MCF 10A (cell line): ENCODE data around the gene TSPAN11. TPM values are rescaled to one million over a fixed set of nuclear protein-coding genes. Genes with fewer than 3 reads are reported as not detected.

Experiments used
- BruUV-seq: library from RNA; stranded (reverse); fragments of 400-500 nt; replicated peaks from 2 replicates; lab custom pipeline; 2021; lab: Mats Ljungman, UMichigan
- CTCF ChIA-PET: fragments of 300-600 bp; sonication (Branson Sonifier 250); formaldehyde crosslinking; extraction: SDS; loops from one replicate; lab custom pipeline; 2021; ENCODE audit warnings: antibody characterized with exemption, inconsistent platforms; lab: Yijun Ruan, JAX
- POLR2A ChIA-PET: fragments of 300-600, 350-650 bp; sonication (Branson Sonifier 250); formaldehyde crosslinking; extraction: SDS; loops from one replicate; lab custom pipeline; 2020; ENCODE audit warnings: antibody characterized with exemption, inconsistent platforms; lab: Yijun Ruan, JAX
- DNase-seq: peaks from one replicate; pipeline ENCODE4 v3.0.0-alpha.2; 2018; ENCODE audit not compliant: unreplicated experiment
- H3K27ac Mint-ChIP-seq: one replicate; pipeline ENCODE4 v1.8.0; 2022; ENCODE audit warnings: mild to moderate bottlenecking, low read depth, mixed read lengths; ENCODE audit not compliant: unreplicated experiment
- H3K27me3 Mint-ChIP-seq: one replicate; pipeline ENCODE4 v1.8.0; 2022; ENCODE audit warnings: mixed read lengths; ENCODE audit not compliant: insufficient read depth, unreplicated experiment
- H3K36me3 Mint-ChIP-seq: one replicate; pipeline ENCODE4 v1.8.0; 2022; ENCODE audit warnings: mild to moderate bottlenecking, moderate library complexity, mixed read lengths; ENCODE audit not compliant: insufficient read depth, unreplicated experiment
- H3K4me1 Mint-ChIP-seq: one replicate; pipeline ENCODE4 v1.8.0; 2022; ENCODE audit warnings: mixed read lengths; ENCODE audit not compliant: insufficient read depth, unreplicated experiment
- H3K4me3 Mint-ChIP-seq: one replicate; pipeline ENCODE4 v1.8.0; 2022; ENCODE audit warnings: mild to moderate bottlenecking, moderate library complexity, mixed read lengths; ENCODE audit not compliant: unreplicated experiment
- H3K9me3 Mint-ChIP-seq: one replicate; pipeline ENCODE4 v1.8.0; 2022; ENCODE audit warnings: mixed read lengths; ENCODE audit not compliant: unreplicated experiment
- intact Hi-C: fragments of 100-400 bp; cut with micrococcal nuclease; formaldehyde crosslinking; loops from 2 replicates; pipeline ENCODE4 v1.14.1; 2022
- total RNA-seq: library from RNA; stranded (reverse); gene quantifications from 2 replicates; pipeline ENCODE4 v1.2.3, GENCODE V29; 2022
- TF ChIP-seq, protein P1 (sequence below): fragments of 200-600 bp; IDR thresholded peaks from one replicate; pipeline ENCODE4 v1.8.0; 2022; ENCODE audit warnings: antibody characterized with exemption, mild to moderate bottlenecking; ENCODE audit not compliant: unreplicated experiment

TSPAN11 gene
- total RNA-seq, 1 experiment from 2014 or later = not detected

GRCh38 chr12:31031951-31032335 is 105.4 kb downstream of the TSPAN11 start:
- Mint-ChIP-seq H3K36me3 (no peaks in the 10 kb centered on the region), H3K4me1 (peaks cover 10% of the 10 kb centered on the region), H3K27ac (no peak overlapping the region), H3K27me3 (no peaks in the 10 kb centered on the region), H3K9me3 (peaks cover 6% of the 10 kb centered on the region), H3K4me3 (no peak overlapping the region)
- POLR2A ChIA-PET = no interaction called here
- CTCF ChIA-PET = no interaction called here
- no peak for DNase-seq
- BruUV-seq = no TSS peak
- intact Hi-C loops = no loop called here
- TF ChIP-seq, protein P1, sequence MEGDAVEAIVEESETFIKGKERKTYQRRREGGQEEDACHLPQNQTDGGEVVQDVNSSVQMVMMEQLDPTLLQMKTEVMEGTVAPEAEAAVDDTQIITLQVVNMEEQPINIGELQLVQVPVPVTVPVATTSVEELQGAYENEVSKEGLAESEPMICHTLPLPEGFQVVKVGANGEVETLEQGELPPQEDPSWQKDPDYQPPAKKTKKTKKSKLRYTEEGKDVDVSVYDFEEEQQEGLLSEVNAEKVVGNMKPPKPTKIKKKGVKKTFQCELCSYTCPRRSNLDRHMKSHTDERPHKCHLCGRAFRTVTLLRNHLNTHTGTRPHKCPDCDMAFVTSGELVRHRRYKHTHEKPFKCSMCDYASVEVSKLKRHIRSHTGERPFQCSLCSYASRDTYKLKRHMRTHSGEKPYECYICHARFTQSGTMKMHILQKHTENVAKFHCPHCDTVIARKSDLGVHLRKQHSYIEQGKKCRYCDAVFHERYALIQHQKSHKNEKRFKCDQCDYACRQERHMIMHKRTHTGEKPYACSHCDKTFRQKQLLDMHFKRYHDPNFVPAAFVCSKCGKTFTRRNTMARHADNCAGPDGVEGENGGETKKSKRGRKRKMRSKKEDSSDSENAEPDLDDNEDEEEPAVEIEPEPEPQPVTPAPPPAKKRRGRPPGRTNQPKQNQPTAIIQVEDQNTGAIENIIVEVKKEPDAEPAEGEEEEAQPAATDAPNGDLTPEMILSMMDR = no peak

DNA sequence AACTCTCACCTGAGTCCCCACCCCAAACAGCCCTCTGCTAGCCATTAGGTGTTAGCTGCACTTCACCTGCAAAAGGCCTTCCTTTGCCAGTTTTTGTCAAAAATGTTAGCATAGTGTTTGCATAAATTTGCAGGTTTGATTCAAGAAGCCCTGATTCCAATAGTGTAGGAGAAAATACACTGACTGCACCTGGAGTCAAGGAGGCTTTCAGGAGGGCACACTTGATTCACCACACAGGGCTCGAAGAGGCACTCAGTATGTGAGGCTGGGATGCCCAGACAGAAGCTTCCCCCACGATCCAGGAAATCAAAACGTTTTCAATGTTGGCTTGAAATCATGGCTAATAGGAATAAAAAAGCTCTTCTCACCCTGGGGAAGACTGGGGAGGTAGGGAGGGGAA is 106.6 kb downstream of the TSPAN11 start:
- Mint-ChIP-seq H3K9me3 (no peaks in the 10 kb centered on the region), H3K27me3 (peaks cover 5% of the 10 kb centered on the region), H3K27ac (no peak overlapping the region), H3K36me3 (no peaks in the 10 kb centered on the region), H3K4me3 (no peak overlapping the region), H3K4me1 (peaks cover 10% of the 10 kb centered on the region)
- TF ChIP-seq, protein P1 = no peak
- POLR2A ChIA-PET = no interaction called here
- intact Hi-C loops = no loop called here
- no TSS peak for BruUV-seq
- no peak for DNase-seq
- CTCF ChIA-PET = no interaction called here

GRCh38 chr12:31033681-31034080 is 107.1 kb downstream of the TSPAN11 start:
- H3K4me3 Mint-ChIP-seq = no peak overlapping the region
- TF ChIP-seq, protein P1 = no peak
- H3K27me3 Mint-ChIP-seq = peaks cover 11% of the 10 kb centered on the region
- no TSS peak for BruUV-seq
- intact Hi-C loops = no loop called here
- DNase-seq = no peak
- H3K9me3 Mint-ChIP-seq = no peaks in the 10 kb centered on the region
- H3K4me1 Mint-ChIP-seq = peaks cover 10% of the 10 kb centered on the region
- CTCF ChIA-PET = interaction anchor here (0.6 kb wide), 1 partner anchor 54 kb away, joined by 3 read pairs; no protein-coding TSS in a partner anchor
- no peaks in the 10 kb centered on the region for H3K36me3 Mint-ChIP-seq
- H3K27ac Mint-ChIP-seq = no peak overlapping the region
- POLR2A ChIA-PET = no interaction called here

GRCh38 chr12:31034372-31034771 is 107.8 kb downstream of the TSPAN11 start:
- CTCF ChIA-PET = no interaction called here
- POLR2A ChIA-PET = interaction anchor here (0.6 kb wide), 1 partner anchor 211 kb away, joined by 3 read pairs; no protein-coding TSS in a partner anchor
- no peaks in the 10 kb centered on the region for H3K9me3 Mint-ChIP-seq
- intact Hi-C loops = no loop called here
- no peak overlapping the region for H3K4me3 Mint-ChIP-seq
- H3K36me3 Mint-ChIP-seq = no peaks in the 10 kb centered on the region
- DNase-seq = peak; percentile 11
- no peak overlapping the region for H3K27ac Mint-ChIP-seq
- peaks cover 17% of the 10 kb centered on the region for H3K27me3 Mint-ChIP-seq
- peaks cover 10% of the 10 kb centered on the region for H3K4me1 Mint-ChIP-seq
- no TSS peak for BruUV-seq
- TF ChIP-seq, protein P1 = no peak
